ENCODE results near the gene TM6SF1.
"Not testable (repeated sequence)": the region's sequence is repeated elsewhere in the genome, so short reads cannot be mapped to it uniquely, and the experiment has no call there.

DNA sequence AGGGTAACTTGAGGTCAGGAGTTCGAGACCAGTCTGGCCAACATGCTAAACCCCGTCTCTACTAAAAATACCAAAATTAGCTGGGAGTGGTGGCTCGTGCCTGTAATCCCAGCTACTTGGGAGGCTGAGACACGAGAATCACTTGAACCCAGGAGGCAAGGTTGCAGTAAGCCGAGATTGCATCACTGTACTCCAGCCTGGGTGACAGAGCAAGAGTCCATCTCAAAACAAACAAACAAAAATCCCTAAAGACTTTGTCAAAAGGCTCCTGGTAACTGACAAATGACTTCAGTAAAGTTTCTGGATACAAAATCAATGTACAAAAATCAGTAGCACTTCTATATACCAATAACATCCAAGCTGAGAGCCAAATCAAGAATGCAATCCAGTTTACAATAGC lies 62.1 kb downstream of the TM6SF1 start:
- TF ChIP-seq, protein P1, sequence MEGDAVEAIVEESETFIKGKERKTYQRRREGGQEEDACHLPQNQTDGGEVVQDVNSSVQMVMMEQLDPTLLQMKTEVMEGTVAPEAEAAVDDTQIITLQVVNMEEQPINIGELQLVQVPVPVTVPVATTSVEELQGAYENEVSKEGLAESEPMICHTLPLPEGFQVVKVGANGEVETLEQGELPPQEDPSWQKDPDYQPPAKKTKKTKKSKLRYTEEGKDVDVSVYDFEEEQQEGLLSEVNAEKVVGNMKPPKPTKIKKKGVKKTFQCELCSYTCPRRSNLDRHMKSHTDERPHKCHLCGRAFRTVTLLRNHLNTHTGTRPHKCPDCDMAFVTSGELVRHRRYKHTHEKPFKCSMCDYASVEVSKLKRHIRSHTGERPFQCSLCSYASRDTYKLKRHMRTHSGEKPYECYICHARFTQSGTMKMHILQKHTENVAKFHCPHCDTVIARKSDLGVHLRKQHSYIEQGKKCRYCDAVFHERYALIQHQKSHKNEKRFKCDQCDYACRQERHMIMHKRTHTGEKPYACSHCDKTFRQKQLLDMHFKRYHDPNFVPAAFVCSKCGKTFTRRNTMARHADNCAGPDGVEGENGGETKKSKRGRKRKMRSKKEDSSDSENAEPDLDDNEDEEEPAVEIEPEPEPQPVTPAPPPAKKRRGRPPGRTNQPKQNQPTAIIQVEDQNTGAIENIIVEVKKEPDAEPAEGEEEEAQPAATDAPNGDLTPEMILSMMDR (IDR thresholded peaks at IDR 0.05 in 4 of 5, conservative IDR thresholded peaks at IDR 0.05 in 1 of 5) = not testable (repeated sequence)
- TF ChIP-seq POLR2A (IDR thresholded peaks at IDR 0.05) = not testable (repeated sequence)

Measured in gastrocnemius medialis (tissue), 4 donors.